ENCODE measurements around the gene ALDOA.
"Not testable (repeated sequence)": the region's sequence is repeated elsewhere in the genome, so short reads cannot be mapped to it uniquely, and the experiment has no call there.

Gene ALDOA

DNA sequence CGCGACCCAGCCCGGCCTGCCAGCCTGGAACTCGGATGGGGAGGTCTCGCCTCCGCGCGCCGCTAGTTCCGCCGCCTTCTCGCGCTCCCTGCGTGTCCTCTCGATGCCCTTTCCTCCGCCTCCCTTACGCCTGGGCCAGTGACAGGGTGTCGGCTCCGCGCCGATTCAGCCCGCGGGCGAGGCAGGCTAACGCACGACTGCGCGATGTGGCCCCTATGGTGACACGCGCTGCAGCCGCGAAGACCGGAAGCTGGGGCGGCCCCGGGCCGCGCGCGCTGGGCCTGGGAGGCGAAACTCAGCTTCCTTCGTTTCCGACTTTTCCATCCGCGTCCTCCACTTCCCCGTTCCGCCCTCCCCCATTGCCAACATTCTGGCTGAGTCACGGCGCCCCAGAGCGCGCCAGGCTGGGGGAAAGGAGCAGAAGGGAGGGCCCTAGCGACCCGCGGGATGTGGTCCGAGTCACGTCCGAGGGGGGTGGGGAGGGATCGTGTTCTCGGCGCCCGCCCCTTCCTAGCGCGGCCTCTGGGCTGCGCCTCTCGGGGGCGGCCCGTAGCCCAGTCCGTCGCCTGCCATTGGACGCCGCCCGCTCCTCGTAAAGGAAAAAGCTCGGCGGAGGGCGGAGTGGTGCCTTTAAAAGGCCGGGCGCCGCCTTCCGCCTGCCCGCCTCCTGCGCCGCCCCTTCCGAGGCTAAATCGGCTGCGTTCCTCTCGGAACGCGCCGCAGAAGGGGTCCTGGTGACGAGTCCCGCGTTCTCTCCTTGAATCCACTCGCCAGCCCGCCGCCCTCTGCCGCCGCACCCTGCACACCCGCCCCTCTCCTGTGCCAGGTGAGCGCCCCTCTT is at the start of gene ALDOA:
Gene ALDOA, plus strand, starts transcription at position 659 of the 841 bp plus-strand sequence. CDS start 1,138 bp downstream, outside the sequence.
- DNase-seq (ENCODE audit: low spot score): peak; percentile 96

DNA sequence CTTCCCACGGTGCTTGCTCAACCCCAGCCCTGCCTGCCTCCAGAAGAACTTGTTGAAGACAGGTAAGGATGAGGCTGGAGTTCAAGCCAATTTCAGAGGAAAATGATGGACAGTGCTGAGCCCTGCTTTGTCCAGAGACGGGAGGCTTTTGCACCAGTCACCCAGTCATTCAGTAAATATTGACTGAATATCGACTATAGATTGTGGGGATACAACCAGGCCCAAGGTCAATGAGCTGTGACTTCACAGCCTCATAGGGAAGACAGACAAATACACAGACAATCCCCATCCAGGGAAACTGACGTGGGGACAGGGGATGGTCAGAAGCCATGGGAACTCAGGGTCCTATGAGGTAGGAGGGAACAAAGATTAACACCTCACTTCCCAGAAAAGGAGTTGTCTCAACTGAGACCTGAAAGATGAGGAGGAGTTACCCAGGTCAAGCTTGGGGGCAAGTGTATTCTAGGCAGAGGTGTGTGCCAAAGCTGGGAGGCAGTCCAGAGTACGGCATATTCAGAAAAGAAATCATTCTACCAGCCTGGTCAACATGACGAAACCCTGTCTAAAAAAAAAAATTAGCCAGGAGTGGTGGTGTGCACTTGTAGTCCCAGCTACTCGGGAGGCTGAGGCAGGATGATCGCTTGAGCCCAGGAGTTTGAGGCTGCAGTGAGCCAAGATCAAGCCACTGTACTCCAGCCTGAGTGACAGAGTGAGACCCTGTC is 48.8 kb upstream of the ALDOA start:
- DNase-seq (ENCODE audit: low spot score): no peak

DNA sequence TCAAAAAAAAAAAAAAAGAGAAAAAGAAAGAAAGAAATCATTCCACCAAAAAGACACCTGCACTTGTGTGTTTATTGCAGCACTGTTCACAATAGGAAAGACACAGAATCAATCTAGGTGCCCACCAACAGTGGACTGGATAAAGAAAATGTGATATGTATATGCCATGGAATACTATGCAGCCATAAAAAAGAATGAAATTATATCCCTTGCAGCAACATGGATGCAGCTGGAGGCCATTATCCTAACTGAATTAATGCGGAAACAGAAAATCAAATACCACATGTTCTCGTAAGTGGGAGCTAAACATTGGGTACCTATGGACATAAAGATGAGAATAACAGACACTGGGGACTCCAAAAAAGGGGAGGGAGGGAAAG is 48.3 kb upstream of the ALDOA start:
- DNase-seq (ENCODE audit: low spot score): no peak

DNA sequence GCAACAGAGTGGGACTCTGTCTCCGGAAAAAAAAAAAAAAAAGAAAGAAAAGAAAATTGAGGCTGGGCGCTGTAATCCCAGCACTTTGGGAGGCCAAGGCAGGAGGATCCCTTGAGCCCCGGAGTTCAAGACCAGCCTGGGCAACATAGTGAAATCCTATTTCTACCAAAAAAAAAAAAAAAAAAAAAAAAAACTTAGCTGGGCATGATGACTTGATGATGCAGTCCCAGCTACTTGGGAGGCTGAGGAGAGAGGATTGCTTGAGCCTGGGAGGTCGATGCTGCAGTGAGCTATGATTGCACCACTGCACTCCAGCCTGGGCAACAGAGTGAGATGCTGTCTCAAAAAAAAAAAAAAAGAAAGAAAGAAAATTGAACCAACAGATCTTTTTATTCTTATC is 47.6 kb upstream of the ALDOA start:
- not testable (repeated sequence) for DNase-seq (ENCODE audit: low spot score)

DNA sequence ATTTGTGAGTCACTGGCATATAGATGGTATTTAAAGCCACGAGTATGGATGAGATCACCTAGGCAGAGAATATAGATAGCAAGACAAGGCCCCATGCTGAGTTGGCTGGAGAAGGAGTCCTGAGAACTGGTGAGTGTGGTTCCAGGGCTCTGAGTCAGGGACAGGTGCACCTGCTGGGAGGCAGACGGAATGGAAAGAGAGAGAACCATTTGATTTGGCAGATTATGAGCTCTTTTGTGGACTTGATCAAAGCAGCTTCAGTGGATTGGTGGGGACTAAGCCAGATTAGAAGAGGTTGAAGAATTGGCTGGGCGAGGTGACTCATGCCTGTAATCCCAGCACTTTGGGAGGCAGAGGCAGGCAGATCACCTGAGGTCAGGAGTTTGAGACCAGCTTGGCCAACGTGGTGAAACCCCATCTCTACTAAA is 46.8 kb upstream of the ALDOA start:
- DNase-seq (ENCODE audit: low spot score): no peak

DNA sequence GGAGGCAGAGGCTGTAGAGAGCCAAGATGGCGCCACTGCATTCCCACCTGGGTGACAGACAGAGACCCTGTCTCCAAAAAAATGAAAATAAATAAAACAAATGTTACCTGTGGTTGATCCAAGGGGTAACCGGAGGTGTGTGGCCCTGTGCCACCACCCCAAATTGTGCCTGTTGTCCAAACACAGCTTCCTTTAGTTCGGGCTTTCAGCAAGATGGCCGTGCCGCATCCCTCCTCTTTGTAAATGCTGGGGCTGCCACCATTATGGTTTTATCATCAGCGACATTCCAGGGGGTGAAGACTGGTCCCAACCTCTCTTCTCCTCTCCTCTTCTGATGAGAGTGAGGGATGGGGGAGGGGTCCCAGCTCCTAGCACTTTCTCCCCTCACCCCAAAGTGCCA is 42.7 kb upstream of the ALDOA start, which contains the start of gene C16orf92:
Gene C16orf92, plus strand, starts transcription at position 312 of the 400 bp plus-strand sequence. CDS start 143 bp downstream, outside the sequence.
- DNase-seq (ENCODE audit: low spot score): no peak

DNA sequence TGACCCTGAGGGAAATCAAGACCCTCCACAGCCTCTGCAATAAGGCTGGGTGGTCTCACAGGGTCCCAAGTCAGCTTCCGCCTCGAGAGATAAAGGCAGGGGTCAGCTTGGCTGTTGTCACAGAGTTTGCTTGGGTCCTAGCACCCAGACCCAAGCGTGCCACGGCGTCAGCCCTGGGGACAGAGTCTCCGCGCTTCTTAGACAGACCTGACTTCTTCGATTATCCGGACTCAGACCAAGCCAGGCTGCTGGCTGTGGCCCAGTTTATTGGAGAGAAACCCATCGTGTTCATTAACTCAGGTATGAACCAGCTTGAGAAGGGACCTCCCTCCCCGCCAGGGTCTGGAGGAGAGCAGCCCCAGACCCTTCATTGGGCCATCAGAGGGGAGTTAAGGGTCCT is 42.0 kb upstream of the ALDOA start:
- DNase-seq (ENCODE audit: low spot score): no peak

DNA sequence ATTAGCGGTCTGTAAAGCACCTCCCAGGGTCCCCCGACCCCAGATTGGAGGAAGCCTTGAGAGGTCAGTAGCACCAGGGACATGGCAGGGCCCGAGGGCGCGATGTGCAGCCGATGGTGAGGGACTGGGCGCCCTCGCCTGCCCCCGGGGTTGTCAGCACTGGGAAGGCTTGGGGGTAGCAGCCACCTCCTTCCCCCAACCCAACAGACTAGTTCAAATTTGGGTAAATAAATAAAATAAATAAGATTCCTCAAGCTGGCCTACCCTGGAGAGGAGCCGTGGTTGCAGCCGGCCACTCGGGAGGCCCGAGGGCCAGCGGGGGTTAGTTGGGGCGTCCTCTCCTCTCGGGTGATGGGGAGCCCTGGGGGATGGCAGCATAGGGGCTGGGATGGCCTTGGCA is 41.1 kb upstream of the ALDOA start:
- no peak for DNase-seq (ENCODE audit: low spot score)

DNA sequence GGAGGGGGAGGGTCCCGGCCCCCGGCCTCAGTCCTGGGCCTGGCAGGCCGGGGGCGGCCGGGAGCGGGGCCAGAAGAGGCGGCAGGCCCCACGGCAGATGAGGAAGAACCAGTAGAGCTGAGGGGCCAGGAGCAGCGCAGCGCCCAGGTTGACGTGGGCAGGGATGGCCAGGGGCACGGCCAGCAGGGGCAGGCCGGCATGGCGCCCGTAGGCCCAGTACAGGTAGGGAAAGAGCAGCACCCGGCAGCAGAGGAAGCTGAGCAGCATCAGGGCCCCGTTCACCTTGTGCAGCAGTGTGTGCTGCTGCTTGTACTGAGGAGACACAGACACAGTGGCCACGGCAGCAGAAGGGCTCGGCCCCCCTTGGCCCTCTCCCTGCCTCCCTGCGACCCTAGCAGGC is 40.4 kb upstream of the ALDOA start:
- no peak for DNase-seq (ENCODE audit: low spot score)

DNA sequence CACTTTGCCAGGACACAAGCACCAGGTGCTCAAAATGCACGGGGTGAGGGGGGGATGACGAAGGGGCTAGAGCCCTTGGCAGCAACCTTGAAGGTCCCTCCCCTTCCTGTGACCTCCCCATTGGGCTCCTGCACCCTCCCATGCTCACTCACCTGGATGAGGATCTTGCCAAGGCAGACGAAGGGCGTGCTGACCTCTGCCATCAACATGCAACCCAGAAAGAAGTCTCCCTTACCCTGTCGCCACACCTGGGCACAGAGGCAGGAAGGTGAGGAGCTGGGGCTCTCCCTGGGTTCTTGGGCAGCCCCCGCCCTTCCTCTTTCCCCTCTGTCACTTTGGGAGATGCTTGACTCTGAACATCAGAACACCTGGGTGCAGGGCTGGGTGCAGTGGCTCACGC is 40.0 kb upstream of the ALDOA start:
- DNase-seq (ENCODE audit: low spot score): no peak

DNA sequence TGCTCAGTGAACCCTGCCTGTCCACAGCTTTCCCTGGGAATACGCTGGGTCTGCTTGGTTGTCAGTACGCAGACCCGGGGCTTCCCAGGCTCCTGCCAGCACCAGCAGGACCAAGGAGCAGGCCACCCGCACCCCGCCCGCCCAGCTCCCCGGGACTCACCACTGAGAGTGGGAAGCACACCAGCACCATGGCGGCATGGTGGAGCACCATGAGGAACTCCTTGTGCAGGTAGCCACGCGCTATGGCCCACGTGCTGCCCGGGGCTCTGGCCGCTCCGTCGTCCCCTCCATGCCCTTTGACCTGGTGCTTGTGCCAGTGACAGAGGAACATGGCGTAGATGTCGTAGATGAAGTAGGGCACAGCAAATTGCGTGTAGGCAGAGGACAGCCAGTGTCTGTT is 39.1 kb upstream of the ALDOA start:
- DNase-seq (ENCODE audit: low spot score): no peak

DNA sequence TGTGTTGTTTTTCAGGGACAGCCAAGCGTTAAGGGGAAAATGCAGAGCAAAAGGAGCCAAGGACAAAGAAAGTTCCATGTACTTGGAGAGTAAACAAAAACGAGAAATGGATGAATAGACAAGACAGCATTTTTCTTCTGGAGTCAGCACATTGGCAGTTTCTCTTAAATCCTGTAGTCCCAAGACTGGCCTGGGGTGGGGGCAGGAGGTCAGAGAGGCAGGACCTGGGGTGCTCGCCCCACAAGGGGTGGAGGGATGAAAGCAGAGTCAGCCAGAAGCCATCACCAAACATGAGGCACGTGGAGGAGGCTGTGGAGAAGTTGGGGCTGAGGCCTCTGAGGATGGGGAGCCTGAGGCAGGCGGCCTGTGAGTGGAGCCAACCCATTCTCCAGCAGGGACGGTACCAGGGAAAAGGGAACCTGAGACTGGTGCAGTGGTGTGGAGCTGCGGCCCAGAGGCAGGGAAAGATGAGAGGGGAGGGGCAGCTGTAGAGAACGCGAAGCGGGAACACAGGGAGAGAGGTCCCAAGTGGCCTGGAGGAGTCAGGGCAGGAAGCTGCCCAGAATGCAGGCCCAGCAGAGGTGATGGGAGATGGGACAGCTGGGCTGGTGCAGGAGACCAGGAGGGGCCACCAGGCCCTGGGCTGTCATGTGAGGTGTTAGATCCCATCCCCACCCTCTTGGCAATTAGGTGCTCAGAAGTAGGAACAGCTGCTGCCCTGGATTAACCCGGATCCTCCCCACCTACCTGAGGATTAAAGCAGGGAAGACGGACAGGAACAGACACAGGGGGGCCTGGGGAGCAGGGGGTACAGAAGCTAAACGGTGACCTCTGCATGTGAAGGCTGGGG is 37.7 kb upstream of the ALDOA start:
- DNase-seq (ENCODE audit: low spot score): no peak

DNA sequence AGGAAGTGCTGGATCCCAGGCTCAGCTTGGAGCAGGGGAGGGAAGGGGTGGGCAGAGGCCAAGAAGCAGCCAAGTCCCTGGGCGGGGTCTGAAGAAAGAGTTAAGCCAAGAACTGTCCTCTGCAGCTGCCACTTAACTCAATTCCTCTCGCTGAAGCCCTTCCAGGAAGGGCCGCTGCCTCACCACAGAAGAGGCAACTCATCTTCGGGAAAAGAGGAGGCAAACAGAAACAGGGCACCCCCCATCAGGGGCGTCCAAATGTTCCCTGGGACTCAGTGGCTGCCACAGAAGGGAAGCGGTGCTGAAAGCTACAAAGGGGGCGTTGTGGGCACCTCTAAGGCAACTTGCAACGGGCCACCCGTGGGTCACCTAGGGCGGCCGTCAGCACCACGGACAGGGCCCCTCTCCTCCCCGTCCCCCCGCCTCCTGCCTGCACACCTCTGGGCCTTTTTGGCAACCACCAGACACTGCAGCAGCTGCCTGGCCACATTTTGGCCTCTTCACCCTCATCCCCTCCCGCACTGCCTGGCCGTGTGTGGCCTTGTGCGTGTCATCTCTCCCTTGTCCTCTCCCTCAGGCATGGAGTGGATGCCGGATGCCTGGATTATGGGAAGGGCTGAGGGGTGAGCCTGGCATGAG is 37.0 kb upstream of the ALDOA start:
- peak; percentile 56 for DNase-seq (ENCODE audit: low spot score)

DNA sequence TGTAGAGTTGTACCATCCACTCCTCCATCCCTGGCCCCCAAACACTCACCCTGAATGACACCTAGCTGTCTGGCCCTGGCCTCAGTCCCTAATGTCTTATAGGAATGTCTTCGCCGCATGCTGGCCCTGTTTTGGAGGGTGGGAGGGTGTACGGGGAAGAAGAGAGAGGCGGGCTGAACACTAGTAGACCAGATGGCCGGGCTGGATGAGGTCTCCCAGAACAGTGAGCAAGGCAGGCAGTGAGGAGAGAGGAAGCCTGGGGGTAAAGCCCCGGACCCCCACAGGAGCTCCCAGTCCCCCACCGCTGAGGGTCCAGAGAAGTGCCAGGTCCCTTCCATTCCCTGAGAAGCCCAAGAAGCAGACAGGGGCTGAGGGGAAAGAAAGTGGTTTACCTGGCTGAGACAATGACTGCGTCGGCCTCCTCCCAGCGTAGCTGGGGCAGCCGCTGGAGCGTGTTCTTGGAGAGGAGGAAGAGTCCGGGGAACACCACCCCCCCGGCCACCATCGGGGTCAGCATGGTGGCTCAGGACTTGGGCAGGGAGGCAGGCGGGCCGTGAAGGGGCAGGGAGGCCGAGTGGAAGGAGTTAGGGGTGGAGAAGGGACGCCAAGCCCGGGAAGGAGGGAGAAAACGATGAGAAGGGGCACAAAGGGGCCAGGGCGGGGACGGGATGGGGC is 35.4 kb upstream of the ALDOA start:
- DNase-seq (ENCODE audit: low spot score): no peak

DNA sequence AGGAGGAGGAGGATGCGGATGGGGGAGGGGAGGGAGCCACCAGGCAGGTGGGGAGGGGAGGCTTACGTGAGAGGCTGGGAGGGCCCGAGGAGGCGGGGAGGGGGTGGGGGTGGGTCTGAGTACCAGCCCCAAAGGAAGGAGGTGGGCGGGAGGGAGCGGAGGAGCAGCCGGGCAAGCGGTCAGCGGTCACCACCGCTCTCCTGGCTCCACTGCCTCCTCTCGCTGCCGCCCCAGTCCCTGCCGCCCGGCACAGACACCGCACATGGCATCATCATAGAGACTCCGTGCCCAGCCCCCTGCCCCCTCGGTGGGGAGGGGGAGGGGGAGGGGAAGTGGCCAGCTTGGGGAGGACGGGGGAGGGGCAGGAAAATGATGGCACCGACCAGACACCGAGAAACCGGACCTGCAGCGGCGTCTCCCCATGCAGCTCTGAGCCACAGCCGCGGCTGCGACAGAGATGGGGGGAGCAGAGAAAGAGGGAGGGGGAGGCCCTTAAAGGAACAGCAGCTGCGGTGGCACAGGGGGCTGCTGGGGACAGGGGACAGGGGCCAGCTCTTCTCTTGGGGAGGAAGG is 34.6 kb upstream of the ALDOA start, which contains the start of gene TLCD3B:
Gene TLCD3B, minus strand, starts transcription at position 431 of the 573 bp plus-strand sequence. CDS start 744 bp downstream, outside the sequence.
- no peak for DNase-seq (ENCODE audit: low spot score)

DNA sequence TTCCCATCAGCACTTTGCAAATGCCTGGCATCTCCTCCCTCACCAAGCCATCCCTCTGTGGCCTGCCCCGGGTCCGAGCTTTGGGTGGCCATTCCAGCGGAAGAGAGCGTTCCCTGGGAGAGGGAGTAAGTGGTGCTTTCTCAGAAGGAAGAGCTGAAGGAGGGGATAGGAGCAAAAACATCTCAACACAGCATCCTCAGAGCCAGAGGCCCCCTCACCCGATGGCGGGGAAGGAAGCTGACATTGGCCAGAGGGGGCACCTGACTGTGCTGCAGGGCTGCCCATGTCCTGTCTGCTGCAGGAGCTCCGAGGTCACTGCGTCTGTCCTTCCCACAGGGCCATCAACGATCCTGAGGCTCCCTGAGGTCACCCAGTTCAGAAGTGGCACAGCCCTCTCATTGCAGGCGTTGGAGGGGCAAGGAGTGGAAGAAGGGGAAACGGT is 34.1 kb upstream of the ALDOA start:
- DNase-seq (ENCODE audit: low spot score): no peak

DNA sequence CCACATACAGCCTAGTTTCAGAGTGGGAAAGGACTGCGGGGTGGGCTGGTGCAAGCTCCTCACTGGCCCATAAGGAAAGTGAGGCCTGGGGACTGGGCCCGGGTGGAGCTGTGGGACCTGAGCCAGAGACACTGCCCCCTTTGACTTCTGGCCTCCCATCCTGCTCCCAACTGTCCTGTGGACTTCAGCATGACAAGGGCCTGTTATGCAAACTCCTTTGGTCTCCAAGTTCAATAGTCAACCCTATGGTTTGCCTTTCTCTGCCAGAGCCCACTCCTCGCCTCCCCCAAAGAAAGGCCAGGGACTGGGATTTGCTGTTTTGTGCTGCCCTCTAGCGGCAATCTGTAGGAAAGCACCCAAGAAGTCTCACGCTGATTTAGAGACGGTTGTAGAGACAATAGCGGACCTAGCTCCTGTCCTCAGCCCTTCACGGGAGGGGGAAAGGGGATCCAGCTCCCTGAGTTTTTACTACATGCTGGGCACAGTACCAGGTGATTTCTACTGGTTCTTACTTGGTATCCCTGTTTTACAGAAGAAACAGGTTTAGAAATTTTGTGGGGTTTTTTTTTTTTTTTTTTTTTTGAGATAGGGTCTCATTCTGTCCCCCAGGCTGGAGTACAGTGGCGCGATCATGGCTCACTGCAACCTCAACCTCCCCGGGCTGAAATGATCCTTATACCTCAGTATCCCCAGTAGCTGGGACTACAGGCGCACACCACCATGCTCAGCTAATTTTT is 33.3 kb upstream of the ALDOA start:
- DNase-seq (ENCODE audit: low spot score): peak; percentile 88

DNA sequence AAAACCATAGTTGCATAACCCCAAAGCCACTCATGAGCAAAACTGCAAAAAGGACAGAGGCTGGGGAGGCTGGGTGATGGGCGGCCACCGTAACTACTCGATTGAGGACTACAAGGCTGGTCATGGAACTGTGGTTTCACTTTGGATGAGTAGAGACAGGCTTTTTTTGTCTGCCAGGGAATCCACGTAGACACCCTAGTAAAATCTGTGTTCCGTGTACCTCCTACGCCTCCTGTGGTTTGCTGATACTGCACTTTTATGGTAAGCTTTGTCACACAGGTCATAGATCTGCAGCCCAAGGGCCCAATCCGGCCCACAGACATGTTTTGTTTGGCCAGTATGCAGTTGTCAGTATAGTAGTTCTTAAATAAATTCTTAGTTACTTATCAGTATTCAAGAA is 32.3 kb upstream of the ALDOA start:
- no peak for DNase-seq (ENCODE audit: low spot score)

DNA sequence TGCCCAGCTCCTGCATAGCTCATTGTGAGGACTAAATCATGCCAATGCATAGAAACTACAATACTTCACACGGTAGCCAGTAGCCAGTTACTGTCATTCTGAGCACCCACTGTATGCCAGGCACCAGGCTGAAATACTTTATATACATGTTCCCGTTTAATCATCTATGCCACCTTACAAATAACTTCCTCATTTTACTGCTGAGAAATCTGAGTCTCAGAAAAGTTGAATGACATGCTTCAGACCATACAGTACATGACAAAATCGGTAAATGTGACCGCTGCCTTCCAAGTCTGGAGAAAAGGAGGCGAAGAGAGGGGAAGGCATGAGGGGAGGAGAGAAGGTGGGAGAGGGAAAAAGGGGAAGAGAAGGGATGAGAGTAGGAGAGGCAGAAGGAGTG is 25.3 kb upstream of the ALDOA start:
- peak; percentile 38 for DNase-seq (ENCODE audit: low spot score)

DNA sequence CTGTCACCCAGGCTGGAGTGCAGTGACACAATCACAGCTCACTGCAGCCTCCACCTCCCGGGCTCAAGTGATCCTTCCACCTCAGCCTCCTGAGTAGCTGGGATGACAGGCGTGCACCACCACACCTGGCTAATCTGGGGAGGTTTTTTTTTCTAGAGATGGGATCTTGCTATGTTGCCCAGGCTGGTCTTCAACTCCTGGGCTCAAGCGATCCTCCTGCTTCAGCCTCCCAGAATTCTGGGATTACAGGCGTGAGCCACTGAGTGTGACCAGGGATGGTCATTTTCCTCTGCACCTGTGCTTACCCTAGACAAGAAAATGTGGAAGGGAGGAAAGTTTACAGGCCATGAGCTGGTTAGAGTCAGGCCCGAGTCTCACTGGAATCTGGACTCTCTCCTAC is 24.9 kb upstream of the ALDOA start:
- DNase-seq (ENCODE audit: low spot score): not testable (repeated sequence)
